ENCODE measurements around the gene TMEM205. TPM values are rescaled to one million over a fixed set of nuclear protein-coding genes. Genes with fewer than 3 reads are reported as not detected.
"Not testable (repeated sequence)": the region's sequence is repeated elsewhere in the genome, so short reads cannot be mapped to it uniquely, and the experiment has no call there.

Gene TMEM205
- total RNA-seq, 4 donors from 2014 or later, result 266 to 1,029 (median 650) TPM

GRCh38 chr19:11379857-11380350 is 33.8 kb upstream of the TMEM205 start:
- no peak for TF ChIP-seq POLR2A (IDR thresholded peaks at IDR 0.05)
- TF ChIP-seq CTCF (IDR thresholded peaks at IDR 0.05), result no peak
- no peak for DNase-seq
- Histone ChIP-seq H3K27ac (peak overlapping the region in 2 of 3 donors; percentile 86 to 95), H3K4me1 (peaks cover 32 to 76% of the 10 kb centered on the region in 2 donors), H3K9me3 (no peaks in the 10 kb centered on the region), H3K36me3 (no peaks in the 10 kb centered on the region), H3K4me3 (replicated peaks in 1 of 3) (no peak overlapping the region), H3K27me3 (no peaks in the 10 kb centered on the region)
- WGBS, 2 donors, result 91 to 93% methylated on average over 6 to 7 of the region's 7 CpGs
- intact Hi-C loops (cut with DNase I), result loop anchor here (5.0 kb wide), 1 partner anchor 57 kb away; the partner anchor contains the start of genes ODAD3 and PRKCSH

GRCh38 chr19:11379269-11379845 is 33.3 kb upstream of the TMEM205 start:
- H3K4me3 ChIP-seq (replicated peaks in 1 of 3); H3K27ac ChIP-seq; H3K9me3 ChIP-seq; DNase-seq; H3K36me3 ChIP-seq; H3K27me3 ChIP-seq; intact Hi-C loops (cut with DNase I): not testable (repeated sequence)
- peaks cover 32 to 71% of the 10 kb centered on the region in 2 donors for H3K4me1 ChIP-seq
- WGBS, 2 donors, result 84 to 87% methylated on average over 14 of the region's 14 CpGs

GRCh38 chr19:11378319-11379189 is 32.5 kb upstream of the TMEM205 start:
- no peak for TF ChIP-seq POLR2A (IDR thresholded peaks at IDR 0.05)
- TF ChIP-seq CTCF (IDR thresholded peaks at IDR 0.05), result peak in 5 of 6 experiments; percentile 26 to 61 (median 44)
- no peak overlapping the region for H3K4me3 ChIP-seq (replicated peaks in 1 of 3)
- H3K27ac ChIP-seq, result peak overlapping the region in 2 of 3 donors; percentile 21 to 53
- H3K36me3 ChIP-seq, result no peaks in the 10 kb centered on the region
- intact Hi-C loops (cut with DNase I), result no loop called here
- H3K9me3 ChIP-seq, result no peaks in the 10 kb centered on the region
- H3K4me1 ChIP-seq, result peaks cover 37 to 71% of the 10 kb centered on the region in 2 donors
- DNase-seq, result peak; percentile 52 to 56
- H3K27me3 ChIP-seq, result no peaks in the 10 kb centered on the region
- 53 to 69% methylated on average over 2 to 4 of the region's 8 CpGs for WGBS, 2 donors

GRCh38 chr19:11377756-11378155 is 31.7 kb upstream of the TMEM205 start:
- intact Hi-C loops (cut with DNase I), result no loop called here
- Histone ChIP-seq H3K4me3 (replicated peaks in 1 of 3) (no peak overlapping the region), H3K27ac (peak overlapping the region in 2 of 3 donors; percentile 21 to 53), H3K36me3 (no peaks in the 10 kb centered on the region), H3K27me3 (no peaks in the 10 kb centered on the region), H3K9me3 (no peaks in the 10 kb centered on the region), H3K4me1 (peaks cover 29 to 63% of the 10 kb centered on the region in 2 donors)
- WGBS, 2 donors, result 92 to 97% methylated on average over 3 of the region's 3 CpGs
- no peak for DNase-seq
- TF ChIP-seq CTCF (IDR thresholded peaks at IDR 0.05), result no peak
- TF ChIP-seq POLR2A (IDR thresholded peaks at IDR 0.05), result no peak

GRCh38 chr19:11377237-11377636 is 31.2 kb upstream of the TMEM205 start:
- Histone ChIP-seq H3K4me1 (peaks cover 28 to 61% of the 10 kb centered on the region in 2 donors), H3K36me3 (no peaks in the 10 kb centered on the region), H3K4me3 (replicated peaks in 1 of 3) (no peak overlapping the region), H3K27me3 (no peaks in the 10 kb centered on the region), H3K27ac (peak overlapping the region; percentile 0 to 53 (median 20)), H3K9me3 (no peaks in the 10 kb centered on the region)
- TF ChIP-seq CTCF (IDR thresholded peaks at IDR 0.05) (no peak), POLR2A (IDR thresholded peaks at IDR 0.05) (no peak)
- intact Hi-C loops (cut with DNase I), result no loop called here
- DNase-seq, result peak; percentile 58 to 67

Measured in thyroid gland (tissue), 4 donors.